HG02623 (cell line): ENCODE data around the gene HSPG2.
"Not testable (repeated sequence)": the region's sequence is repeated elsewhere in the genome, so short reads cannot be mapped to it uniquely, and the experiment has no call there.

Source experiments
- ATAC-seq: cut with Tn5 transposase; IDR thresholded peaks from one replicate; pipeline ENCODE4 v1.9.1; 2021; ENCODE audit warnings: moderate library complexity; ENCODE audit not compliant: unreplicated experiment

HSPG2 gene

GRCh38 chr1:21937034-21937371, at the start of gene HSPG2:
Gene HSPG2, minus strand, starts transcription at chr1:21937310. Its CDS starts 93 bp downstream, at chr1:21937217.
- ATAC-seq: peak; percentile 18

GRCh38 chr1:21986386-21986785, 49.3 kb upstream of the HSPG2 start:
- not testable (repeated sequence) for ATAC-seq

- ATAC-seq: not testable (repeated sequence)
These were observed 48.8 kb upstream of the HSPG2 start for GRCh38 chr1:21985893-21986292.

GRCh38 chr1:21983539-21983938, 46.4 kb upstream of the HSPG2 start:
- not testable (repeated sequence) for ATAC-seq

- ATAC-seq: not testable (repeated sequence)
These were observed 45.0 kb upstream of the HSPG2 start for GRCh38 chr1:21982122-21982521.

- ATAC-seq: not testable (repeated sequence)
These were observed 44.1 kb upstream of the HSPG2 start for GRCh38 chr1:21981253-21981652.

- not testable (repeated sequence) for ATAC-seq
These were observed 43.6 kb upstream of the HSPG2 start for GRCh38 chr1:21980515-21981220.

- not testable (repeated sequence) for ATAC-seq
These were observed 41.1 kb upstream of the HSPG2 start for GRCh38 chr1:21978209-21978608.

GRCh38 chr1:21976703-21977239, 39.7 kb upstream of the HSPG2 start, which contains the start of gene CELA3B:
Gene CELA3B, plus strand, starts transcription at chr1:21977022. Its CDS starts 18 bp downstream, at chr1:21977040.
- not testable (repeated sequence) for ATAC-seq

- ATAC-seq: not testable (repeated sequence)
These were observed 38.2 kb upstream of the HSPG2 start for GRCh38 chr1:21975296-21975695.

GRCh38 chr1:21974699-21975098, 37.6 kb upstream of the HSPG2 start:
- ATAC-seq: not testable (repeated sequence)

GRCh38 chr1:21973948-21974347, 36.8 kb upstream of the HSPG2 start:
- ATAC-seq: not testable (repeated sequence)

- not testable (repeated sequence) for ATAC-seq
These were observed 35.9 kb upstream of the HSPG2 start for GRCh38 chr1:21972973-21973441.

- ATAC-seq: not testable (repeated sequence)
These were observed 33.4 kb upstream of the HSPG2 start for GRCh38 chr1:21970523-21970922.

- ATAC-seq: not testable (repeated sequence)
These were observed 32.0 kb upstream of the HSPG2 start for GRCh38 chr1:21969066-21969465.

GRCh38 chr1:21967216-21967615, 30.1 kb upstream of the HSPG2 start:
- not testable (repeated sequence) for ATAC-seq

GRCh38 chr1:21966247-21967000, 29.3 kb upstream of the HSPG2 start:
- ATAC-seq: no peak

- no peak for ATAC-seq
These were observed 26.5 kb upstream of the HSPG2 start for GRCh38 chr1:21963477-21964217.

- no peak for ATAC-seq
These were observed 24.7 kb upstream of the HSPG2 start for GRCh38 chr1:21961799-21962198.

GRCh38 chr1:21961337-21961736, 24.2 kb upstream of the HSPG2 start:
- no peak for ATAC-seq
